ENCODE measurements around the gene MSRB1.
"Not testable (repeated sequence)": the region's sequence is repeated elsewhere in the genome, so short reads cannot be mapped to it uniquely, and the experiment has no call there.

MSRB1 gene

GRCh38 chr16:1903845-1904840 lies 38.9 kb downstream of the MSRB1 start:
- DNase-seq = no peak

GRCh38 chr16:1903220-1903574 lies 39.8 kb downstream of the MSRB1 start:
- no peak for DNase-seq

DNA sequence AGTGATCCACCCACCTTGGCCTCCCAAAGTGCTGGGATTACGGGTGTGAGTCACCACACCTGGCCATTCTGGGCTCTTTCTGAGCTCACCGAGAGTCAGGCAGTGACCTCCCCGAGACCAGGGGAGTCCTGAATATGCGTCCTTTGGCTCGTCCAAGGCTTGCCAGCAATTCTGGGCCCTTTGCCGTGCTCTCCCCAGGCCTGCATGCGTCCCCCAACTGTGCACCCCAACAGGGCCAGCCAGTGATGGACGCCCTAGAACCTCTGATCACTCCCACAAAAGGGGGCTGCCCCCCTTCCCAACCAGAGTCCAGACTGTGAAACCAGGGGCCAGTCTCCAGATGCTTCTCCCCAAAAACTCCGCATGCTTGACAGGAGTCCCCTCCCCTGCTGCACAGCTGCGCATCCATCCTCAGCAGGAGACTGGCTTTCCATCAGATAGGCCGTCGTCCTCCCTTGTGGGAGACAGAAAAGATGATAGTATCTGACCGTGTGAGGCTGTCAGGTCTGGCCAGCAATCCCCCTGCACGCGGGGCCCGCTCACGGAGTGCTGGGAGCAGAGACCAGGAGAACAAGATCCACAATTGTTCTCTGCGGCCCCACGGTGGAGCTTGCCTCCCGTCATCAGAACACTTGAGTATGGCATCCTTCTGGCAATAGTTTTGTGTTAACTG lies 40.3 kb downstream of the MSRB1 start:
- DNase-seq = no peak

DNA sequence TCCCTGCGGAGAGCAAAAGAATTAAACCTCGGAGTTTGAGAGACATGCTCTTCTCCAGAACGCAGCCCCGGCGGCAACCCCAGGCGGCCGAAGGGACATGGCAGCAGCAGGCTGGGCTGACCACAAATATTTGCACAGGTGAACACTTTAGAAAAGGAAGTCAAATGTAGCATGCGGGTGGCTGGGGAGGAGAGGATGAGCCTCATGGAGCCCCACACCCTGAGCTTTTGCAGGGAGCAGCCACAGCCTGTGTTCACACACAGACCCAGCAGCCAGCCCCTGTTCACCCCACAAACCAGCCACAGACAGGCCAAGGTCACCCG lies 42.6 kb downstream of the MSRB1 start:
- DNase-seq = no peak

DNA sequence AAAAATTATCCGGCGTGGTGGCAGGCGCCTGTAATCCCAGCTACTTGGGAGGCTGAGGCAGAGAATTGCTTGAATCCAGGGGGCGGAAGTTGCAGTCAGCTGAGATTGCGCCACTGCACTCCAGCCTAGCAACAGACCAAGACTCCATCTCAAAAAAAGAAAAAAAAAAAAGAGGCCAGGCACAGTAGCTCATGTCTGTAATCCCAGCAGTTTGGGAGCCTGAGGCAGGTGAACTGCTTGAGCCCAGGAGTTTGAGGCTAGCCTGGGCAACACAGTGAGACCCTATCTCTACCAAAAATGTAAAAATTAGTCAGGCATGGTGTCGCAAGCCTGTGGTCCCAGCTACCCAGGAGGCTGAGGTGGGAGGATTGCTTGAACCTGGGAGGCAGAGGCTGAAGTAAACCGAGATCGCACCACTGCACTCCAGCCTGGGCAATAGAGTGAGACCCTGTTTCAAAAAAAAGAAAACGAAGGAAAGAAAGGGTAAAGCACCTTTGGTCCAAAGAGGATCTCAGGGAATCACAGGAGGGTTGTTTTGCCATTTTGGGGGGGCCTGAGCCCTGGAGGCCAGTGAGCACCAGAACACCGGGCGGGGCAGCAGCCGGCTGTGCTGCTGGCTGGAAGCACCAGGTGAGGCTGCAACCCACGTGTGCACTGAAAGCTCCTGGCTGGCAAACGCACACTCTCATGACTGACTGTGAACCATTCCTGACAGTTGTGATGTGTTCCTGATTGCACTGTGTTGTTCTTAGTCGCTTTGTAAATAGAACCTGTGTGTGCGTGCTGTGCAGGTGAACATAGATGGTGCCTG lies 43.2 kb downstream of the MSRB1 start:
- no peak for DNase-seq

- not testable (repeated sequence) for DNase-seq
Measured at GRCh38 chr16:1897692-1898091, 45.3 kb downstream of the MSRB1 start.

GRCh38 chr16:1895949-1896675 lies 46.9 kb downstream of the MSRB1 start:
- DNase-seq = no peak

GRCh38 chr16:1895068-1895467 lies 47.9 kb downstream of the MSRB1 start:
- DNase-seq = no peak

- DNase-seq = no peak
Measured at GRCh38 chr16:1890708-1891050, 52.3 kb downstream of the MSRB1 start.

DNA sequence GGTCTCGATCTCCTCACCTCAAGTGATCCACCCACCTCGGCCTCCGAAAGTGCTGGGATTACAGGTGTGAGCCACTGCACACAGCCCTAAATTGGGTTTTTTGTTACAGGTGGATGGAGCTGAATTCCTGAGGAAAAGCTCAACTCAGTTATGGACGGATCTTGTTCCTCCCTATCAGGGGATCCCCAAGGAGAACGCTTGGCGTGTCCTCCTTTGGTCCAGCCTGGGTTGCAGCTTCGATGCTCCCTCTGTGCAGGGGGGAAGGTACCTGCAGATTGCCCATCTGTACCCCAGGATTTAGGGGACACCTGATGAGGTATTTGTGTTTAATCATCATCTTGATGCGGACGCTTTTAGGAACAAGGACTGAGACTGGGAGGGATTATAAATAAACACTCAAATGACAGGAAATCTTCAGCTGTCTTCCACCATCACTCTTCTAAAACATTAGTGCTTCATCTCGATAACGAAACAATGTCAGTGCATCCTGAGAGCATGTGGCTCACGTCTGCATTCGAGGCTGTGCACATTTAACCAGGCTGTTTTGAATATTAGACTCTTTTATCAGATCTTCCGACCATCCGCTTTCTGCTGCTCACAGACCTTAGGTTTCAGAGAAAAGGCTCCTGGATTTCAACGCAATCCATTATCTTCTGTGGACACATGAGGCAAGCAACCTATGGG lies 52.8 kb downstream of the MSRB1 start:
- no peak for DNase-seq

Data from hypothalamus (tissue), 51 donors.